ENCODE measurements around the gene SRRM5. TPM values are rescaled to one million over a fixed set of nuclear protein-coding genes. Genes with fewer than 3 reads are reported as not detected.

SRRM5 gene
- total and polyA plus RNA-seq, 4 donors, result 0.07 to 0.09 (median 0.09) TPM

GRCh38 chr19:43664018-43664417 is 52.1 kb downstream of the SRRM5 start:
- Histone ChIP-seq H3K36me3 (ENCODE audit: control insufficient read depth in 4 of 4, insufficient read depth in 3 of 4, low read depth in 1 of 4, low read length in 3 of 4) (peaks cover 0 to 3% (median 1%) of the 10 kb centered on the region in 4 donors), H3K9me3 (ENCODE audit: control insufficient read depth in 4 of 4, low read length in 3 of 4) (no peaks in the 10 kb centered on the region), H3K4me1 (ENCODE audit: control insufficient read depth in 4 of 4, insufficient read depth in 4 of 4, low read length in 3 of 4) (peaks cover 2 to 11% (median 5%) of the 10 kb centered on the region in 4 donors), H3K4me3 (ENCODE audit: low read depth in 1 of 3, low read length in 3 of 3) (no peak overlapping the region), H3K9ac (ENCODE audit: low read depth in 1 of 2, low read length in 2 of 2) (no peak overlapping the region), H3K27me3 (ENCODE audit: control insufficient read depth in 4 of 4, insufficient read depth in 4 of 4, low read length in 3 of 4) (peaks cover 0 to 9% (median 0%) of the 10 kb centered on the region in 4 donors), H3K27ac (ENCODE audit: low read depth in 1 of 2, low read length in 2 of 2) (peak overlapping the region in 1 of 2 donors; percentile 26)
- no peak for DNase-seq (ENCODE audit: low spot score)
- TF ChIP-seq FOXA1 (IDR thresholded peaks at IDR 0.05), result no peak
- TF ChIP-seq RXRA (IDR thresholded peaks at IDR 0.05), result no peak
- TF ChIP-seq REST (IDR thresholded peaks at IDR 0.05), result no peak
- no peak for TF ChIP-seq TAF1 (conservative IDR thresholded peaks at IDR 0.05)
- TF ChIP-seq NR2F2 (IDR thresholded peaks at IDR 0.05), result peak; percentile 20
- WGBS, result 63% methylated on average over 7 of the region's 7 CpGs

Small RNA genes within 50 kb of the gene (small RNA-seq; reads per million reads assigned to genes)
- gene RN7SL368P, result not detected

Other genes starting within 250 kb of the SRRM5 start
- not detected for gene TEX101, start 197.2 kb upstream of the SRRM5 start, total RNA-seq
- gene TEX101, start 197.2 kb upstream of the SRRM5 start, polyA plus RNA-seq, result not detected
- gene LYPD3, start 146.5 kb upstream of the SRRM5 start, total RNA-seq, result under 1 TPM; 0.08 to 0.09 TPM
- gene LYPD3, start 146.5 kb upstream of the SRRM5 start, polyA plus RNA-seq, result under 1 TPM; 0.26 to 0.38 TPM
- gene PHLDB3, start 107.3 kb upstream of the SRRM5 start, total RNA-seq, result 10 to 100 TPM; 10.6 to 18.2 TPM
- gene PHLDB3, start 107.3 kb upstream of the SRRM5 start, polyA plus RNA-seq, result 10 to 100 TPM; 10.7 to 12.7 TPM
- 10 to 100 TPM; 30.4 to 35.0 TPM for gene ETHE1, start 84.9 kb upstream of the SRRM5 start, total RNA-seq
- gene ETHE1, start 84.9 kb upstream of the SRRM5 start, polyA plus RNA-seq, result 10 to 100 TPM; 34.0 to 45.1 TPM
- gene ZNF575, start 78.9 kb upstream of the SRRM5 start, total RNA-seq, result under 1 TPM; 0.08 to 0.09 TPM
- 1 to 10 TPM in 1 of 2 donors, under 1 TPM in 1; 0.88 to 1.0 TPM for gene ZNF575, start 78.9 kb upstream of the SRRM5 start, polyA plus RNA-seq
- 1 to 10 TPM; 3.6 to 9.8 TPM for gene XRCC1, start 36.6 kb upstream of the SRRM5 start, total RNA-seq
- gene XRCC1, start 36.6 kb upstream of the SRRM5 start, polyA plus RNA-seq, result 1 to 10 TPM; 4.5 to 5.2 TPM
- gene PINLYP, start 36.3 kb upstream of the SRRM5 start, total RNA-seq, result 1 to 10 TPM in 1 of 2 donors, under 1 TPM in 1; 0.42 to 4.3 TPM
- under 1 TPM; 0.50 to 0.64 TPM for gene PINLYP, start 36.3 kb upstream of the SRRM5 start, polyA plus RNA-seq
- gene IRGQ, start 16.0 kb upstream of the SRRM5 start, total RNA-seq, result 10 to 100 TPM in 1 of 2 donors, 1 to 10 TPM in 1; 6.4 to 15.5 TPM
- gene IRGQ, start 16.0 kb upstream of the SRRM5 start, polyA plus RNA-seq, result 1 to 10 TPM; 2.8 to 4.0 TPM
- gene ZNF576, start 15.5 kb upstream of the SRRM5 start, total RNA-seq, result 1 to 10 TPM; 6.9 to 7.1 TPM
- gene ZNF576, start 15.5 kb upstream of the SRRM5 start, polyA plus RNA-seq, result 10 to 100 TPM; 14.7 to 14.9 TPM
- 10 to 100 TPM in 1 of 2 donors, 1 to 10 TPM in 1; 9.7 to 22.1 TPM for gene ZNF428, start 7.5 kb downstream of the SRRM5 start, total RNA-seq
- gene ZNF428, start 7.5 kb downstream of the SRRM5 start, polyA plus RNA-seq, result 10 to 100 TPM in 1 of 2 donors, 1 to 10 TPM in 1; 6.5 to 19.1 TPM
- 1 to 10 TPM; 2.8 to 3.7 TPM for gene CADM4, start 27.8 kb downstream of the SRRM5 start, total RNA-seq
- 1 to 10 TPM in 1 of 2 donors, under 1 TPM in 1; 0.47 to 4.9 TPM for gene CADM4, start 27.8 kb downstream of the SRRM5 start, polyA plus RNA-seq
- gene PLAUR, start 58.1 kb downstream of the SRRM5 start, total RNA-seq, result 1 to 10 TPM; 2.8 to 3.7 TPM
- gene PLAUR, start 58.1 kb downstream of the SRRM5 start, polyA plus RNA-seq, result 1 to 10 TPM; 1.1 to 1.9 TPM
- gene IRGC, start 104.0 kb downstream of the SRRM5 start, total RNA-seq, result not detected
- not detected for gene IRGC, start 104.0 kb downstream of the SRRM5 start, polyA plus RNA-seq
- gene SMG9, start 142.9 kb downstream of the SRRM5 start, total RNA-seq, result 1 to 10 TPM; 5.5 to 6.2 TPM
- gene SMG9, start 142.9 kb downstream of the SRRM5 start, polyA plus RNA-seq, result 1 to 10 TPM; 5.4 to 8.9 TPM
- gene KCNN4, start 168.9 kb downstream of the SRRM5 start, total RNA-seq, result 10 to 100 TPM in 1 of 2 donors, under 1 TPM in 1; 0.25 to 30.3 TPM
- under 1 TPM; 0.14 to 0.76 TPM for gene KCNN4, start 168.9 kb downstream of the SRRM5 start, polyA plus RNA-seq
- gene LYPD5, start 190.4 kb downstream of the SRRM5 start, total RNA-seq, result under 1 TPM; 0.08 to 0.14 TPM
- gene LYPD5, start 190.4 kb downstream of the SRRM5 start, polyA plus RNA-seq, result under 1 TPM in 1 of 2 donors, not detected in 1; 0.13 TPM
- gene ZNF283, start 215.2 kb downstream of the SRRM5 start, total RNA-seq, result 1 to 10 TPM; 4.9 to 6.4 TPM
- gene ZNF283, start 215.2 kb downstream of the SRRM5 start, polyA plus RNA-seq, result under 1 TPM; 0.65 to 0.99 TPM

All from liver (tissue), 10 donors.